GM18511 (cell line): ENCODE measurements around the gene OR4D2.

Source experiments
- ATAC-seq: cut with Tn5 transposase; IDR thresholded peaks from one replicate; pipeline ENCODE4 v1.9.1; 2021; ENCODE audit warnings: mild to moderate bottlenecking, moderate library complexity; ENCODE audit not compliant: unreplicated experiment

The OR4D2 gene

GRCh38 chr17:58172369-58173071, 5.7 kb downstream of the OR4D2 start:
- ATAC-seq: no peak

GRCh38 chr17:58174871-58175270, 8.1 kb downstream of the OR4D2 start:
- ATAC-seq: no peak

GRCh38 chr17:58176200-58176599, 9.4 kb downstream of the OR4D2 start:
- no peak for ATAC-seq

GRCh38 chr17:58181796-58182195, 15.0 kb downstream of the OR4D2 start:
- ATAC-seq: no peak

GRCh38 chr17:58183514-58183913, 16.7 kb downstream of the OR4D2 start:
- ATAC-seq: no peak

GRCh38 chr17:58184308-58184985, 17.7 kb downstream of the OR4D2 start:
- ATAC-seq: no peak

- no peak for ATAC-seq
These were observed 18.4 kb downstream of the OR4D2 start for GRCh38 chr17:58184986-58185761.

- no peak for ATAC-seq
These were observed 19.8 kb downstream of the OR4D2 start for GRCh38 chr17:58186591-58186990.

GRCh38 chr17:58187063-58187462, 20.3 kb downstream of the OR4D2 start:
- no peak for ATAC-seq

GRCh38 chr17:58187675-58188074, 20.9 kb downstream of the OR4D2 start:
- no peak for ATAC-seq

- no peak for ATAC-seq
These were observed 22.8 kb downstream of the OR4D2 start for GRCh38 chr17:58189436-58190146.

- ATAC-seq: no peak
These were observed 24.6 kb downstream of the OR4D2 start for GRCh38 chr17:58191241-58191896.

- no peak for ATAC-seq
These were observed 25.8 kb downstream of the OR4D2 start, which contains the start of gene EPX for GRCh38 chr17:58192612-58193011. EPX (plus strand) TSS chr17:58192726; CDS start chr17:58192847, 121 bp downstream.

- no peak for ATAC-seq
These were observed 27.0 kb downstream of the OR4D2 start for GRCh38 chr17:58193641-58194255.

- ATAC-seq: no peak
These were observed 28.8 kb downstream of the OR4D2 start for GRCh38 chr17:58195518-58196123.

GRCh38 chr17:58196610-58197009, 29.8 kb downstream of the OR4D2 start:
- no peak for ATAC-seq

- no peak for ATAC-seq
These were observed 33.3 kb downstream of the OR4D2 start for GRCh38 chr17:58200024-58200633.

GRCh38 chr17:58202859-58203258, 36.1 kb downstream of the OR4D2 start:
- ATAC-seq: no peak

GRCh38 chr17:58204796-58205195, 38.0 kb downstream of the OR4D2 start:
- no peak for ATAC-seq
